Epithelial cell of esophagus (primary cell): ENCODE data around the gene GDE1.
A peak's percentile ranks its signal among the peaks of the same experiment; 100 is the strongest.

Experiments used
- DNase-seq: peaks from one replicate; pipeline ENCODE4 v3.0.0; 2010; ENCODE audit warnings: low read depth
- H3K4me3 ChIP-seq: 2 replicates; pipeline ENCODE4 v1.5.1; 2011; ENCODE audit warnings: mild to moderate bottlenecking, low read length, control low read depth
- TF ChIP-seq, protein P1 (sequence below): IDR thresholded peaks from 2 replicates; pipeline ENCODE4 v1.5.1; 2011; ENCODE audit warnings: low read depth, mild to moderate bottlenecking, low read length, control low read depth, inconsistent platforms; ENCODE audit not compliant: insufficient read depth; ENCODE audit errors: missing control alignments

The GDE1 gene

DNA sequence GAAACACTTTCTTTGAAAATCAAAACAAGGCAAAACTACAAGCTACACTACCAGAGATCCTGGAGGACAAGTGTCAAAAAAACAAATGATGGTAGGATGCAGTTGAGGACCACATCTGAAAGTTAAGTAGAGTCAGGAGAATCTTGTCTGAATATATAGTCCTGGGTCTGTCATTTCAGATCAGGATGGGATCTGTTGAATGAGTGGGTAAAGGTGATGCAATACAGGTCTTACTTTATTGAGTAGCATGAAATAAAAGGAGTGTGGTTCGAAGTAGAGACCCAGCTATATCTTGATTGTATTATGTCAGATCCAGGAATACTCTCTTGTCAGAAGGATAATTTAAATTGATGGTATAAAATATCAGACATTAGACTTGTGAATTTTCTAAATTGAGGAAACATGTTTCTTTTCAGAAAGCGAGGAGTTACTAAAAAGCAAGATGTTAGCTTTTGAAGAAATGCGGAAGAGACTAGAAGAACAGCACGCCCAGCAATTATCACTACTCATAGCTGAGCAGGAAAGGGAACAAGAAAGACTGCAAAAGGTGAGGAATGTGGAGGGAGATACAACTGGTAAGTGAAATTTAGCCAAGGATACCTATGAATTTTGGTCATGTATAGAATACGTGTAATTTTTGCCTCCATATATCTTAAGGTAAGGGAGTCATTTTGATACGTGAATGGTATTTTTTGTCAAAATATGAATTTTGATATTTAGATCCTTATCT lies 18.5 kb upstream of the GDE1 start:
- TF ChIP-seq, protein P1, sequence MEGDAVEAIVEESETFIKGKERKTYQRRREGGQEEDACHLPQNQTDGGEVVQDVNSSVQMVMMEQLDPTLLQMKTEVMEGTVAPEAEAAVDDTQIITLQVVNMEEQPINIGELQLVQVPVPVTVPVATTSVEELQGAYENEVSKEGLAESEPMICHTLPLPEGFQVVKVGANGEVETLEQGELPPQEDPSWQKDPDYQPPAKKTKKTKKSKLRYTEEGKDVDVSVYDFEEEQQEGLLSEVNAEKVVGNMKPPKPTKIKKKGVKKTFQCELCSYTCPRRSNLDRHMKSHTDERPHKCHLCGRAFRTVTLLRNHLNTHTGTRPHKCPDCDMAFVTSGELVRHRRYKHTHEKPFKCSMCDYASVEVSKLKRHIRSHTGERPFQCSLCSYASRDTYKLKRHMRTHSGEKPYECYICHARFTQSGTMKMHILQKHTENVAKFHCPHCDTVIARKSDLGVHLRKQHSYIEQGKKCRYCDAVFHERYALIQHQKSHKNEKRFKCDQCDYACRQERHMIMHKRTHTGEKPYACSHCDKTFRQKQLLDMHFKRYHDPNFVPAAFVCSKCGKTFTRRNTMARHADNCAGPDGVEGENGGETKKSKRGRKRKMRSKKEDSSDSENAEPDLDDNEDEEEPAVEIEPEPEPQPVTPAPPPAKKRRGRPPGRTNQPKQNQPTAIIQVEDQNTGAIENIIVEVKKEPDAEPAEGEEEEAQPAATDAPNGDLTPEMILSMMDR, result no peak
- H3K4me3 ChIP-seq, result no peak overlapping the region
- no peak for DNase-seq

DNA sequence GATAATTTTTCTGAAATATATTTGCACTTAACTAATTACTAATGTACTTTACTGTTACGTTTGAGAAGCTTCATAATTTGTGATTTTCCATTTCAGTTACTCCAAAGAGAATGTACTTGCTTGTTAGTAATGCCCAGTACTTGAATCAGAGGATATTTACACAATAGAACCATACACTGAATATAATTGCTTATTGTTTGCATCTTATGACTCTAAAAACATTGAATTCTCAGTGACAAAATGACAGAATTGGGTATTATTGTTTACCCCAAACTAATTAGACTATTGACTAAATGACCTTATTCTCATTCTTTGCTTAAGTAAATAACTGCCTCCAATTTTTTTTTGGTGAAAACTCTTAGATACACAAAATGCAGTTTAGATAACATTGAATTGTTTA lies 10.7 kb upstream of the GDE1 start:
- DNase-seq, result no peak
- H3K4me3 ChIP-seq, result no peak overlapping the region
- TF ChIP-seq, protein P1, result no peak

DNA sequence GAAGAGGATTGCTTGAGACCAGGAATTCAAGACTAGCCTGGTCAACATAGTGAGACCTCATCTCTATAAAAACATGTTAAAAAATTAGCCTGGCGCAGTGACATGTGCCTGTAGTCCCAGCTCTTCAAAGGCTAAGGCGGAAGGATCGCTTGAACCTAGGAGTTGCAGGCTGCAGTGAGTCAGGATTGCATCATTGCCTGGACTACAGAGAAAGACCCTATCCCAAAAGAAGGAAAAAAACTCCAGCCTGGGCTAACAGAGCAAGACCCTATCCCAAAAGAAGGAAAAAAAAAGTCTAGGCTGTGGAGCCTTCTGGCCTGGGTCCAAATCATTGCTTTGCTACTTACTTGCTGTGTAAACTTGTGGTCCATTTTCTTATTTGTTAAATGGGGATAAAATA lies 6.8 kb upstream of the GDE1 start:
- no peak overlapping the region for H3K4me3 ChIP-seq
- DNase-seq, result no peak
- TF ChIP-seq, protein P1, result no peak

DNA sequence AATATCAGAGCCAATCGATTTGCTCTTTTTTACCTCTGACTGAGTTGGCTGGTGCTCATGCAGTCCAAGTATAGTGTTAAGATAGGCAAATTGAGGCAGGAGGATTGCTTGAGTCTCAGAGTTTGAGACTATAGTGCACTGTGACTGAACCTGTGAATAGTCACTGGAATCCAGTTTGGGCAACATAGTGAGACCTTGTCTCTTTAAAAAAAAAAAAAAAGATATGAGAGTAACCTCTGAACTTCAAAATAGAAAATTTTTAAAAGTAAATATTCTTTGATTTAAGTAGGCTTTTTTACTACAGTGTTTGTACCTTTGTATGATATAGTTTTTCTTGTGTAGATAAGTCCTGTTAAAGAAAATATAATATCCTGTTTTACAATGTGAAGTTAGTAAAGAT lies 5.3 kb upstream of the GDE1 start:
- TF ChIP-seq, protein P1, result no peak

DNA sequence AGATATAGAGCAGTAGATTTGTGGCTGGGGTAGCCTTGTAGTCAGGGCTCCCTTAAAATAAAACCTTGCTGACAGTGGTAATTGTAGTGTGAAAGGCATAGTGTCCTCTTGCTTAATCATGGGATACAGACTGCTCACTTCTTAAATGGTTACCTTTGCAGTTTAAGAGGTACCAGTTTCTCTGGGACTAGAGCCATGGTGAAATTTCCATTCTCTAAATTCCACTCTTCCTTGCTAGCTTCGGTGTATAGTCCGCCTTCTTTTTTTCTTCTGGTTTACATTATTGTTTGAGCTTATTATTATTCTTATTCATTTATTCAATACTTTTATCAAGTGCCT lies 3.5 kb upstream of the GDE1 start:
- H3K4me3 ChIP-seq, result peak overlapping the region; percentile 90
- DNase-seq, result no peak
- TF ChIP-seq, protein P1, result no peak

More for the DNA sequence above, 5.3 kb upstream of the GDE1 start:
- H3K4me3 ChIP-seq, result no peak overlapping the region
- no peak for DNase-seq

DNA sequence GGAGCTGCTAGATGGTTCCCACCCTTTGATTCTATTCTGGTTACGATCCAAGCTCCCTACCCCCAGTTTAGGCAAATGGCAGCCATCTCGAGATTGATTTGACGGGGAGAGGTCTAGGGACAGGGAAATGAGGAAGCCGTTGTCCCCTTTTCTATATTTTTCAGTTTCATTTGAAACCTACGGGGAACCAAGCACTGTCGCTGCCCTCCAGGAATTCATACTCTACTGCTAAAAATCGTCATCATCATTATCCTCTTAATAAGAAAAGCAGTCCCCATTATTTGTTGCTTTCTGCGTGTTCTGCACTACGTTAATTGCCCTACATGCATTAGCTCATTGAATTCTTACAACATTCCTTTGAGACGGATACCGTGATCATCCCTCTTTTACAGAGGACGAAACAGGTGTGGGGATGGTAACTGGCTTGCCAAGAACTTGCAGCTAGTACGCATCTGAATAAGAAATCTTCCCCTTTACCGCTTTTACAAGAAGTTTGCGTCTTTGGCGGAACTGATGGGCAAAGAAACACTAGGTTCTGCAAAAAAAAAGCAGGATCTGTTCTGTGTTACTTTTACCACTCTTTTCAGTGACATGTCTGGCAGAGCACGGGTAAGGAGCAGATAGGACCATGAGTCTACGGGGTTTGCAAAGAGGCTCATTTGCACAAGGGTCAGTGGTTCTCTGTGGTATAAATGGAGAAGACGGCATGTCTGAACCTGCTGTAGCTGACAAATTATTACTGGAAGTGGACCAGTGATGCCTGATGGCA lies 2.9 kb upstream of the GDE1 start:
- peak; percentile 66 for DNase-seq
- TF ChIP-seq, protein P1, result no peak
- peak overlapping the region; percentile 90 for H3K4me3 ChIP-seq

DNA sequence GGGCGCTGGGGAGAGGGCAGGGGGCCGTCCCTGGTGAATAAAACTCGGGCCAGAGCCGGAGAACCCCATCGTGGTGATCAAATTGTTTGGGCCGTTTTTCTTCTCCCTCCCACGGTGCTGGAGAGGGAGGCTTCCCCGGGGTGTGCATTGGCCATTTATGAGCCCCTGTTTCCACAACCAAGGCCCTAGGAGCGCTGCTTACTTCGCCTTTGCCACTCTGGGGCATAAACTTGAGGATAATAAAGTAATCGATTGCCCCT lies 2.4 kb upstream of the GDE1 start:
- no peak for DNase-seq
- H3K4me3 ChIP-seq, result peak overlapping the region; percentile 90
- TF ChIP-seq, protein P1, result no peak
